Vagina (tissue), 2 donors: Measurements from ENCODE around the gene SS18L1. TPM values are rescaled to one million over a fixed set of nuclear protein-coding genes. Genes with fewer than 3 reads are reported as not detected.

Experiments used
- DNase-seq, 2 donors: peaks; one replicate each; pipeline ENCODE4 v3.0.0-alpha.2; 2017; ENCODE audit errors: extremely low spot score in 2 of 2
- H3K27ac ChIP-seq: fragments of 200-600 bp; sonication (generic); one replicate; pipeline ENCODE4 v1.5.1; 2019
- H3K27me3 ChIP-seq: fragments of 200-600 bp; sonication (generic); one replicate; pipeline ENCODE4 v1.5.1; 2019
- H3K36me3 ChIP-seq, 2 donors: fragments of 200-600 bp; sonication (generic); one replicate each; pipeline ENCODE4 v1.5.1; 2017 to 2019
- H3K4me1 ChIP-seq: fragments of 200-600 bp; sonication (generic); one replicate; pipeline ENCODE4 v1.5.1; 2019
- H3K4me3 ChIP-seq, 2 donors: fragments of 200-600 bp; sonication (generic); 1 replicate in 1 of 2; 2 replicates in 1 of 2; pipeline ENCODE4 v1.5.1; 2016 to 2019
- H3K9me3 ChIP-seq: fragments of 200-600 bp; sonication (generic); one replicate; pipeline ENCODE4 v1.5.1; 2019
- POLR2A ChIP-seq, 2 donors: fragments of 450-650 bp; IDR thresholded peaks; one replicate each; pipeline ENCODE4 v1.6.1; 2017; ENCODE audit warnings: antibody characterized with exemption in 2 of 2, mild to moderate bottlenecking in 2 of 2, moderate library complexity in 2 of 2
- POLR2AphosphoS5 ChIP-seq, 2 donors: sonication (generic); formaldehyde crosslinking; IDR thresholded peaks; one replicate each; pipeline ENCODE4 v1.9.0; 2017; ENCODE audit warnings: antibody characterized with exemption in 2 of 2, mild to moderate bottlenecking in 2 of 2, low read depth in 1 of 2; ENCODE audit not compliant: insufficient read depth in 1 of 2
- intact Hi-C: fragments of 100-400 bp; cut with DNase I; formaldehyde crosslinking; loops from one replicate; pipeline ENCODE4 v1.15.1; 2023
- total RNA-seq: library from RNA; depleted of rRNA; stranded (reverse); fragments of >200 nt; gene quantifications from one replicate; pipeline ENCODE4 v1.2.3, GENCODE V29; 2016
- TF ChIP-seq, protein P1 (sequence below), 3 experiments: fragments of 450-650 bp in 2 of 3; fragments of 200-600 bp in 1 of 3; sonication (generic) in 1 of 3; IDR thresholded peaks; one replicate each; pipeline ENCODE4 v1.5.1; 2017 to 2019; ENCODE audit warnings: antibody characterized with exemption in 3 of 3, mild to moderate bottlenecking in 2 of 3, moderate library complexity in 2 of 3

SS18L1 gene
- total RNA-seq, 1 donor from 2014 or later, result 25.3 TPM

DNA sequence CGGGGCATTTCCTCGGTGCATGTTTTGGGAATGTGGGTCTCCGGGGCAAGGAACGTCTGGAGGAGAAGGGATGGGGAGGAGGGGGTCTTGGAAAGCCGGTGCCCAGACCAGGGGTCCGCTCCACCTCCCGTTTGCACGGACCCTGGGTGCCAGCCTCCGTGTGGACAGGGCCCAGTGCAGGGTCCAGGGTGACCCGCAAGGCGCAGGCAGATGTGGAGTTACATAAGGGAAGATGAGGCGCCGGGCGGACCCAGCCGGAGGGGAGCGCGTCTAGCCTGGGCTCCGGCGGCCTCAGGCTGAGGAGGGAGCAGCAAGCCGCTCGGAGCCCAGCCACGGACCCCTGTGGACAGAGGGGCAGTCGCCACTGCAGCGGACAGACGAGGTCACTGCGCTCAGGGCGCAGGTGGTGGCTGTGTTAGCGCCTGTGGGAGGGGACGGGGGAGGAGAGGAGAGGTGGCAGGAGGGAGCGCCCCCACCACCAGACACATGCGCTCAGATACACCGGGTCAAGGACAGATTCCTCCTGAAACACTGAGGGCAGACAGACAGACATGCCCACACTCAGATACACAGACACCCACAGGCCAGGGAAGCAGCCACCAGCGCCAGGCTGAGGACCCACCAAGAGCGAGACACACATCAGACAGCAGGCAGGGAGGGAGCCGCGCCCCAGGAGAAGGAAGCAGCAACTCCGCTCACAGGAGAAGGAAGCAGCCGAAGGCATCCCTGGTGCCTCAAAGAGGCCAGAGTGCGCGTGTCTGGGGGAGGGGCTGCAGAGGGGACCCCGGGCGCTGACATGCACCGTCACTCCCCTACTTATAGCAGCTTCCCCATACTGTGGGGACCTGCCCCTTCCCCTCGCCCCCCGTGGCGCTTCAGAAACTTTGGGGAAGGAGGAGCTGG is 77.3 kb downstream of the SS18L1 start:
- peak overlapping the region in 1 of 2 donors; percentile 42 for H3K4me3 ChIP-seq
- TF ChIP-seq POLR2AphosphoS5 (IDR thresholded peaks at IDR 0.05; ENCODE audit: insufficient read depth in 1 of 2, low read depth in 1 of 2) (no peak), POLR2A (IDR thresholded peaks at IDR 0.05) (no peak)
- TF ChIP-seq, protein P1, sequence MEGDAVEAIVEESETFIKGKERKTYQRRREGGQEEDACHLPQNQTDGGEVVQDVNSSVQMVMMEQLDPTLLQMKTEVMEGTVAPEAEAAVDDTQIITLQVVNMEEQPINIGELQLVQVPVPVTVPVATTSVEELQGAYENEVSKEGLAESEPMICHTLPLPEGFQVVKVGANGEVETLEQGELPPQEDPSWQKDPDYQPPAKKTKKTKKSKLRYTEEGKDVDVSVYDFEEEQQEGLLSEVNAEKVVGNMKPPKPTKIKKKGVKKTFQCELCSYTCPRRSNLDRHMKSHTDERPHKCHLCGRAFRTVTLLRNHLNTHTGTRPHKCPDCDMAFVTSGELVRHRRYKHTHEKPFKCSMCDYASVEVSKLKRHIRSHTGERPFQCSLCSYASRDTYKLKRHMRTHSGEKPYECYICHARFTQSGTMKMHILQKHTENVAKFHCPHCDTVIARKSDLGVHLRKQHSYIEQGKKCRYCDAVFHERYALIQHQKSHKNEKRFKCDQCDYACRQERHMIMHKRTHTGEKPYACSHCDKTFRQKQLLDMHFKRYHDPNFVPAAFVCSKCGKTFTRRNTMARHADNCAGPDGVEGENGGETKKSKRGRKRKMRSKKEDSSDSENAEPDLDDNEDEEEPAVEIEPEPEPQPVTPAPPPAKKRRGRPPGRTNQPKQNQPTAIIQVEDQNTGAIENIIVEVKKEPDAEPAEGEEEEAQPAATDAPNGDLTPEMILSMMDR (IDR thresholded peaks at IDR 0.05), result no peak
- intact Hi-C loops, result no loop called here

DNA sequence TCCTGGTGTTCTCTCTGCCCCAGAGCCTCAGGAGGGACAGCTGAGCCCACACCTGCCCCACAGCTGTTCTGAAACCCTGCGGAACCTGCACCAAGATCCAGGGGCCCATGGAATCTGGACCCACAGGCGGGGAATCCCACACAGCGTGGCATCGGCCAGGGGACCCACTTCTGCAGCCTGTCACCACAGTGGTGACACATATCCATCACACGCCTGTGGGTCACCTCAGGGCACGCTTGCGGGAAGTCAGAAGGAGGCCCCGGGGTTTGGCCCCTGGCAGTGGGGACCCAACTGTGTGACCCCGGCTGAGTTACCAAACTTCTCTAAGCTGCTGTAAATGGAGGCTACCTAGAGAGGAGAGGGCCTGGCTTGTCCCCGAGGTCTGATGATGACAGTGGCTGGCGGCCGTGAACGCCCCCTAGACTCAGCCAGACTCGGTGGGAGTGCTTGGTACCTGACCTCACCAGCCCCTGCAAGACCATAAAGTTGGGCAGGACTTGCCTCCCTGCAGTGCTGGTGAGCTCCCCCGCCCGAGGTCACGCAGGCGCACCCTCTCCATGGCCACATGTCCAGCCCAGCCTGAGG is 78.8 kb downstream of the SS18L1 start:
- no peak for DNase-seq

More for the DNA sequence above, 77.3 kb downstream of the SS18L1 start:
- peaks cover 22% of the 10 kb centered on the region for H3K4me1 ChIP-seq
- peaks cover 11% of the 10 kb centered on the region for H3K27me3 ChIP-seq
- H3K27ac ChIP-seq, result no peak overlapping the region
- no peaks in the 10 kb centered on the region for H3K9me3 ChIP-seq
- no peak for DNase-seq
- H3K36me3 ChIP-seq, result no peaks in the 10 kb centered on the region

DNA sequence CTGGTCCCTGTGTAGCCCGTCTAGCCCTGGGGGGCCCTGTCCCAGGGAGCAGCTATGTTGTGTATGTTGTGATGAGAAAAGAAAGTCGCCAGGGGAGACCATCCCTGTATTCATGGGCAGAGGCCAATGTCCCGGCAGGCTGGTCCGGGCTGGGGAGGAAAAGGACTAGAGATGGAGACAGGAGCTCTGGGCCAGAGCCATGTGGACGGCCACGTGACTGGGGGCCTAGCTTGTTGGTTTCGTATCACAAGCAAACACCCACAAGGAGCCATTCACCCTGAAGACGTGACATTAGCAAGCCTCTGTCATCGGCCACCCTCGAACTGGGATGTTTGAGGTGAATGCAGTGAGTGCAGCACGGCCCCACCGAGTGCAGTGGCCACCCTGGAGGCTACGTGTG is 79.4 kb downstream of the SS18L1 start:
- no peak for TF ChIP-seq POLR2A (IDR thresholded peaks at IDR 0.05)
- TF ChIP-seq POLR2AphosphoS5 (IDR thresholded peaks at IDR 0.05; ENCODE audit: insufficient read depth in 1 of 2, low read depth in 1 of 2), result no peak
- TF ChIP-seq, protein P1 (IDR thresholded peaks at IDR 0.05), result no peak
- Histone ChIP-seq H3K36me3 (no peaks in the 10 kb centered on the region), H3K27me3 (peaks cover 11% of the 10 kb centered on the region), H3K4me3 (no peak overlapping the region), H3K4me1 (peaks cover 22% of the 10 kb centered on the region), H3K9me3 (no peaks in the 10 kb centered on the region), H3K27ac (no peak overlapping the region)
- no peak for DNase-seq
- intact Hi-C loops, result no loop called here

More for the DNA sequence above, 78.8 kb downstream of the SS18L1 start:
- peaks cover 11% of the 10 kb centered on the region for H3K27me3 ChIP-seq
- intact Hi-C loops, result no loop called here
- H3K9me3 ChIP-seq, result no peaks in the 10 kb centered on the region
- no peak overlapping the region for H3K27ac ChIP-seq
- H3K36me3 ChIP-seq, result no peaks in the 10 kb centered on the region
- peaks cover 22% of the 10 kb centered on the region for H3K4me1 ChIP-seq
- no peak for TF ChIP-seq POLR2A (IDR thresholded peaks at IDR 0.05)
- TF ChIP-seq, protein P1 (IDR thresholded peaks at IDR 0.05), result no peak
- no peak for TF ChIP-seq POLR2AphosphoS5 (IDR thresholded peaks at IDR 0.05; ENCODE audit: insufficient read depth in 1 of 2, low read depth in 1 of 2)
- H3K4me3 ChIP-seq, result no peak overlapping the region

DNA sequence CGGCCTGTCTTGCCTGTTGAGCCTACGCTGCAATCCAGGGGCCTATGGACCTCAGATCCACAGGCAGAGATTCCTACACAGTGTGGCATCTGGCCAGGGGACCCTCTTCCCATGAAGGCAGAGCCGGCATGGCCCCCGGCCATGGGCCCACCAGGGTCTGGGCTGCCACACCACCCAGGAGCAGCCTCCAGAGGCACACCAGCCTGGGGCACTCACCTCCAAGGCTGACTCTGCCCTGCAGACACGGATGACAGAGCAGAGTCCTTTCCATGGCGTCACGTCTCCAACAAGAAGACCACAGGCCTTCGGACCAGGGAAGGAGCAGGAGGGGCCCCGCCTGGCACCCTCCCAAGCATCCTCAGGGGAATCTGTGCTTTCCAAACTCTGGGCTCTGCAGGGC is 80.0 kb downstream of the SS18L1 start:
- TF ChIP-seq POLR2A (IDR thresholded peaks at IDR 0.05), result no peak
- TF ChIP-seq, protein P1 (IDR thresholded peaks at IDR 0.05), result no peak
- TF ChIP-seq POLR2AphosphoS5 (IDR thresholded peaks at IDR 0.05; ENCODE audit: insufficient read depth in 1 of 2, low read depth in 1 of 2), result no peak
- peaks cover 11% of the 10 kb centered on the region for H3K27me3 ChIP-seq
- H3K9me3 ChIP-seq, result no peaks in the 10 kb centered on the region
- DNase-seq, result no peak
- no peaks in the 10 kb centered on the region for H3K36me3 ChIP-seq
- intact Hi-C loops, result no loop called here
- H3K4me3 ChIP-seq, result no peak overlapping the region
- peaks cover 22% of the 10 kb centered on the region for H3K4me1 ChIP-seq
- no peak overlapping the region for H3K27ac ChIP-seq
